ENCODE measurements around the gene SMARCD3.

DNA sequence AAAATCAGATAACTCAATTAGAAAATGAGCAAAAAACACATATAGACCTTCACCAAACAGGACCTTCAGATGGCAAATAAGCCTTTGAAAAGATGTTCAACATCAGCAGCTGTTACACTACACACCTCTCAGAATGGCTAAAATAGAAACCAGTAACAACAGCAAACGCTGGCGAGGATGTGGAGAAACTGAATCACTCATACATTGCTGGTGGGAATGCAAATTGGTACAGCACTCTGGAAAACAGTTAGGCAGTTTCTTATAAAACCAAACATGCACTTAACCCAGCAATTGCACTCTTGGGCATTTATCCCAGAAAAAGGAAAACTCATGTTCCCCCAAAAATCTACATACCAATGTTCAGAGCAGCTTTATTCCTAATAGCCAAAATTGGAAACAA lies 37.7 kb upstream of the SMARCD3 start:
- TF ChIP-seq, protein P1, sequence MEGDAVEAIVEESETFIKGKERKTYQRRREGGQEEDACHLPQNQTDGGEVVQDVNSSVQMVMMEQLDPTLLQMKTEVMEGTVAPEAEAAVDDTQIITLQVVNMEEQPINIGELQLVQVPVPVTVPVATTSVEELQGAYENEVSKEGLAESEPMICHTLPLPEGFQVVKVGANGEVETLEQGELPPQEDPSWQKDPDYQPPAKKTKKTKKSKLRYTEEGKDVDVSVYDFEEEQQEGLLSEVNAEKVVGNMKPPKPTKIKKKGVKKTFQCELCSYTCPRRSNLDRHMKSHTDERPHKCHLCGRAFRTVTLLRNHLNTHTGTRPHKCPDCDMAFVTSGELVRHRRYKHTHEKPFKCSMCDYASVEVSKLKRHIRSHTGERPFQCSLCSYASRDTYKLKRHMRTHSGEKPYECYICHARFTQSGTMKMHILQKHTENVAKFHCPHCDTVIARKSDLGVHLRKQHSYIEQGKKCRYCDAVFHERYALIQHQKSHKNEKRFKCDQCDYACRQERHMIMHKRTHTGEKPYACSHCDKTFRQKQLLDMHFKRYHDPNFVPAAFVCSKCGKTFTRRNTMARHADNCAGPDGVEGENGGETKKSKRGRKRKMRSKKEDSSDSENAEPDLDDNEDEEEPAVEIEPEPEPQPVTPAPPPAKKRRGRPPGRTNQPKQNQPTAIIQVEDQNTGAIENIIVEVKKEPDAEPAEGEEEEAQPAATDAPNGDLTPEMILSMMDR (conservative IDR thresholded peaks at IDR 0.05): no peak
- TF ChIP-seq ZFX (IDR thresholded peaks at IDR 0.05): no peak

Measured in C4-2B (cell line).